H1 (cell line): ENCODE data around the gene ARSI. TPM values are rescaled to one million over a fixed set of nuclear protein-coding genes. Genes with fewer than 3 reads are reported as not detected.

ENCODE experiments used
- CTCF ChIP-seq, 3 experiments: IDR thresholded peaks; 1 replicate in 2 of 3; 2 replicates in 1 of 3; pipeline versions ENCODE4 v1.5.1 to v1.6.1; 2011; ENCODE audit warnings: low read length in 3 of 3, mild to moderate bottlenecking in 3 of 3, inconsistent platforms in 2 of 3, low read depth in 1 of 3, moderate library complexity in 1 of 3; ENCODE audit not compliant: insufficient read depth in 1 of 3; ENCODE audit errors: control extremely low read depth in 1 of 3
- GTF2F1 ChIP-seq: IDR thresholded peaks from 2 replicates; pipeline ENCODE4 v1.6.1; 2012; ENCODE audit warnings: low read depth, low read length, improper control_type of control experiment, borderline replicate concordance
- JUN ChIP-seq: IDR thresholded peaks from 2 replicates; pipeline ENCODE4 v1.6.1; 2011; ENCODE audit warnings: low read depth, mild to moderate bottlenecking, improper control_type of control experiment, low read length
- RAD21 ChIP-seq, 2 experiments: IDR thresholded peaks in 1 of 2; conservative IDR thresholded peaks in 1 of 2; 2 replicates each; pipeline ENCODE4 v1.6.1; 2011; ENCODE audit warnings: low read depth in 2 of 2, low read length in 2 of 2, improper control_type of control experiment in 1 of 2, inconsistent platforms in 1 of 2, mild to moderate bottlenecking in 1 of 2, moderate library complexity in 1 of 2
- RFX5 ChIP-seq: IDR thresholded peaks from 2 replicates; pipeline ENCODE4 v1.6.1; 2011; ENCODE audit warnings: low read depth, low read length, improper control_type of control experiment, borderline replicate concordance
- SP1 ChIP-seq: IDR thresholded peaks from 2 replicates; pipeline ENCODE4 v1.6.1; 2011; ENCODE audit warnings: low read depth, low read length
- TBP ChIP-seq: IDR thresholded peaks from 2 replicates; pipeline ENCODE4 v1.6.1; 2011; ENCODE audit warnings: low read depth, low read length, improper control_type of control experiment
- YY1 ChIP-seq: IDR thresholded peaks from 2 replicates; pipeline ENCODE4 v1.6.1; 2011; ENCODE audit warnings: low read depth, mild to moderate bottlenecking, low read length
- ZNF274 ChIP-seq: IDR thresholded peaks from 2 replicates; pipeline ENCODE4 v1.7.0; 2012; ENCODE audit warnings: low read length, borderline replicate concordance; ENCODE audit errors: extremely low read depth
- polyA plus RNA-seq, 7 experiments: library from polyadenylated mRNA; depleted of rRNA in 3 of 7; stranded (reverse) in 5 of 7; unstranded in 2 of 7; fragments of >200 nt in 5 of 7; fragments of 200-250 nt in 2 of 7; gene quantifications; 1 replicate in 5 of 7; 2 replicates in 1 of 7; 4 replicates in 1 of 7; pipeline versions ENCODE4 v1.2.1 to v1.2.3, GENCODE V29; 2011 to 2013; ENCODE audit warnings: missing spikeins in 2 of 7, mixed read lengths in 2 of 7
- total RNA-seq: library from RNA; stranded (reverse); fragmentation: NEBNext Ultra II Directional; extraction: Animal tissue kit (Norgen Biotek cat#: 25700); gene quantifications from 2 replicates; pipeline ENCODE4 v1.2.1, GENCODE V29; 2021

Gene ARSI
- total and polyA plus RNA-seq, 2 of the 8 experiments (the other 6 are each of a cell fraction or from before 2014, with no cell fraction given) = 4.5 to 6.7 TPM

- TF ChIP-seq CTCF (IDR thresholded peaks at IDR 0.05; ENCODE audit: control extremely low read depth in 1 of 3, insufficient read depth in 1 of 3, low read depth in 1 of 3, low read length in 3 of 3) (no peak), TBP (no peak), SP1 (no peak), YY1 (no peak), JUN (no peak), ZNF274 (no peak), RFX5 (no peak), GTF2F1 (no peak), RAD21 (IDR thresholded peaks at IDR 0.05 in 1 of 2, conservative IDR thresholded peaks at IDR 0.05 in 1 of 2; ENCODE audit: low read depth in 2 of 2, low read length in 2 of 2) (no peak)
These were observed 50.2 kb downstream of the ARSI start (continued) for GRCh38 chr5:150252489-150252888.
